Loucy (cell line): Measurements from ENCODE around the gene BDP1.
"Not testable (repeated sequence)": the region's sequence is repeated elsewhere in the genome, so short reads cannot be mapped to it uniquely, and the experiment has no call there.

Source experiments
- H2AFZ ChIP-seq: fragments of 200-600 bp; sonication (generic); 2 replicates; pipeline ENCODE4 v1.6.0; 2016; ENCODE audit warnings: antibody characterized with exemption, mild to moderate bottlenecking, low read length, moderate library complexity
- H3F3A ChIP-seq: fragments of 200-600 bp; 2 replicates; pipeline ENCODE4 v1.6.0; 2016; ENCODE audit warnings: antibody characterized with exemption, low read depth, mild to moderate bottlenecking
- H3K27me3 ChIP-seq: fragments of 200-600 bp; sonication (generic); 2 replicates; pipeline ENCODE4 v1.6.1; 2014; ENCODE audit warnings: low read length, mild to moderate bottlenecking; ENCODE audit not compliant: insufficient read depth, poor library complexity, severe bottlenecking
- H3K36me3 ChIP-seq: fragments of 200-600 bp; sonication (generic); 2 replicates; pipeline ENCODE4 v1.6.1; 2016; ENCODE audit warnings: low read length; ENCODE audit not compliant: insufficient read depth
- H3K4me1 ChIP-seq: fragments of 200-600 bp; sonication (generic); 2 replicates; pipeline ENCODE4 v1.5.1; 2014; ENCODE audit warnings: low read length, mild to moderate bottlenecking; ENCODE audit not compliant: insufficient read depth, poor library complexity, severe bottlenecking
- H3K4me2 ChIP-seq: fragments of 200-600 bp; sonication (generic); 2 replicates; pipeline ENCODE4 v1.6.0; 2014; ENCODE audit warnings: antibody characterized with exemption, low read length, low read depth, mild to moderate bottlenecking; ENCODE audit not compliant: poor library complexity, severe bottlenecking
- H3K4me3 ChIP-seq: fragments of 200-600 bp; sonication (generic); 2 replicates; pipeline ENCODE4 v1.5.1; 2014; ENCODE audit warnings: low read length, mild to moderate bottlenecking, mixed read lengths; ENCODE audit not compliant: poor library complexity, severe bottlenecking
- H3K79me2 ChIP-seq: fragments of 200-600 bp; sonication (generic); 2 replicates; pipeline ENCODE4 v1.6.1; 2014; ENCODE audit warnings: low read length; ENCODE audit not compliant: insufficient read depth
- H3K9ac ChIP-seq: fragments of 200-600 bp; sonication (generic); 2 replicates; pipeline ENCODE4 v1.6.0; 2014; ENCODE audit warnings: mild to moderate bottlenecking, low read depth, low read length, moderate library complexity; ENCODE audit not compliant: poor library complexity, severe bottlenecking
- H3K9me2 ChIP-seq: fragments of 200-600 bp; sonication (generic); replicated peaks from 2 replicates; pipeline ENCODE4 v1.6.1; 2016; ENCODE audit warnings: low read depth, low read length, mixed read lengths
- H3K9me3 ChIP-seq: fragments of 200-600 bp; sonication (generic); 2 replicates; pipeline ENCODE4 v1.6.1; 2014; ENCODE audit warnings: mild to moderate bottlenecking, antibody characterized with exemption, low read length, low read depth; ENCODE audit not compliant: insufficient read depth
- H4K20me1 ChIP-seq: fragments of 200-600 bp; sonication (generic); 2 replicates; pipeline ENCODE4 v1.6.0; 2014; ENCODE audit warnings: antibody characterized with exemption, low read length, mild to moderate bottlenecking; ENCODE audit not compliant: insufficient read depth, poor library complexity, severe bottlenecking
- CTCF ChIP-seq: fragments of 200-600 bp; sonication (generic); conservative IDR thresholded peaks from 2 replicates; pipeline ENCODE4 v1.5.1; 2014; ENCODE audit warnings: mild to moderate bottlenecking, antibody characterized with exemption, low read length
- EZH2phosphoT487 ChIP-seq: fragments of 200-600 bp; IDR thresholded peaks from 2 replicates; pipeline ENCODE4 v1.6.1; 2018; ENCODE audit warnings: antibody characterized with exemption, mild to moderate bottlenecking, moderate library complexity, borderline replicate concordance

BDP1 gene

GRCh38 chr5:71563161-71563560 lies 107.7 kb downstream of the BDP1 start:
- no peaks in the 10 kb centered on the region for H3K9me2 ChIP-seq
- peaks cover 52% of the 10 kb centered on the region; the same call in 1 of the 2 replicates for H3K36me3 ChIP-seq
- H3K9ac ChIP-seq: no peak overlapping the region
- no peak for TF ChIP-seq CTCF
- TF ChIP-seq EZH2phosphoT487: no peak
- H3K27me3 ChIP-seq: no peaks in the 10 kb centered on the region
- no peaks in the 10 kb centered on the region for H3F3A ChIP-seq
- no peak overlapping the region for H2AFZ ChIP-seq
- H3K9me3 ChIP-seq: no peaks in the 10 kb centered on the region
- H3K4me1 ChIP-seq: no peaks in the 10 kb centered on the region
- no peaks in the 10 kb centered on the region for H3K79me2 ChIP-seq
- no peak overlapping the region for H3K4me2 ChIP-seq
- no peaks in the 10 kb centered on the region for H4K20me1 ChIP-seq
- H3K4me3 ChIP-seq: no peak overlapping the region

- Histone ChIP-seq H3K4me3 (no peak overlapping the region), H3K4me2 (no peak overlapping the region), H3F3A (no peaks in the 10 kb centered on the region), H3K9ac (no peak overlapping the region), H4K20me1 (no peaks in the 10 kb centered on the region), H3K4me1 (no peaks in the 10 kb centered on the region), H3K9me3 (no peaks in the 10 kb centered on the region), H3K79me2 (no peaks in the 10 kb centered on the region), H3K36me3 (peaks cover 41% of the 10 kb centered on the region; the same call in 1 of the 2 replicates), H3K9me2 (no peaks in the 10 kb centered on the region), H2AFZ (no peak overlapping the region), H3K27me3 (no peaks in the 10 kb centered on the region)
- TF ChIP-seq EZH2phosphoT487: no peak
These were observed 109.4 kb downstream of the BDP1 start for GRCh38 chr5:71564895-71565294.

GRCh38 chr5:71569748-71570509 lies 114.5 kb downstream of the BDP1 start:
- H3K4me1 ChIP-seq: no peaks in the 10 kb centered on the region
- H3F3A ChIP-seq: no peaks in the 10 kb centered on the region
- H3K4me3 ChIP-seq: no peak overlapping the region
- no peaks in the 10 kb centered on the region for H3K79me2 ChIP-seq
- H3K9me2 ChIP-seq: no peaks in the 10 kb centered on the region
- no peak overlapping the region for H3K9ac ChIP-seq
- H3K9me3 ChIP-seq: no peaks in the 10 kb centered on the region
- TF ChIP-seq EZH2phosphoT487: no peak
- no peak for TF ChIP-seq CTCF
- no peaks in the 10 kb centered on the region for H3K27me3 ChIP-seq
- no peaks in the 10 kb centered on the region for H4K20me1 ChIP-seq
- H3K4me2 ChIP-seq: no peak overlapping the region
- H2AFZ ChIP-seq: no peak overlapping the region
- H3K36me3 ChIP-seq: peaks cover 13% of the 10 kb centered on the region; the same call in 1 of the 2 replicates

- not testable (repeated sequence) for H3K4me3 ChIP-seq, H3K27me3 ChIP-seq, H3K4me2 ChIP-seq, H3K4me1 ChIP-seq, H3K9ac ChIP-seq, H3K9me2 ChIP-seq, H3F3A ChIP-seq, H3K36me3 ChIP-seq, H3K9me3 ChIP-seq, H2AFZ ChIP-seq, H3K79me2 ChIP-seq, H4K20me1 ChIP-seq
These were observed 116.4 kb downstream of the BDP1 start for GRCh38 chr5:71571811-71572210.
